Measurements from ENCODE around the gene CD38.

DNA sequence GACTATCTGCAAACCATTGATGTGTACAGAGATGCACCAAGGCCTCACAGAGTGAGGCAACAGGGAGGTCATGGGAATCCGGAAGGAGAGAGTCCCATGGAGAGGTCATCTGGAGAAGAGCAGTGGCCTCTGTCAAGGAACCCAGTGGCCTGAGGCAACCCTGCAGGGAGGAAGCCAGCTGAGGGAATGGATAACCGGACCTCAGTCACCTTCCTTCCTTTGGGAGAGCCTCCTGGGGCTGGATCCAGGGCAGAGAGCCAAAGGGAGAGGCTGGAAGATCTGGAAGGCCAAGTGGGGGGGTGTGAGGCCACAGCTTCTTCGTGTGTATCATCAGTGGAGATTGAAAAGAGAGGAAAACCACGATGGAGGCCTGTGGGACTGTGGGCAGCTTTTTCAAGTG lies 24.3 kb upstream of the CD38 start:
- TF ChIP-seq, protein P1, sequence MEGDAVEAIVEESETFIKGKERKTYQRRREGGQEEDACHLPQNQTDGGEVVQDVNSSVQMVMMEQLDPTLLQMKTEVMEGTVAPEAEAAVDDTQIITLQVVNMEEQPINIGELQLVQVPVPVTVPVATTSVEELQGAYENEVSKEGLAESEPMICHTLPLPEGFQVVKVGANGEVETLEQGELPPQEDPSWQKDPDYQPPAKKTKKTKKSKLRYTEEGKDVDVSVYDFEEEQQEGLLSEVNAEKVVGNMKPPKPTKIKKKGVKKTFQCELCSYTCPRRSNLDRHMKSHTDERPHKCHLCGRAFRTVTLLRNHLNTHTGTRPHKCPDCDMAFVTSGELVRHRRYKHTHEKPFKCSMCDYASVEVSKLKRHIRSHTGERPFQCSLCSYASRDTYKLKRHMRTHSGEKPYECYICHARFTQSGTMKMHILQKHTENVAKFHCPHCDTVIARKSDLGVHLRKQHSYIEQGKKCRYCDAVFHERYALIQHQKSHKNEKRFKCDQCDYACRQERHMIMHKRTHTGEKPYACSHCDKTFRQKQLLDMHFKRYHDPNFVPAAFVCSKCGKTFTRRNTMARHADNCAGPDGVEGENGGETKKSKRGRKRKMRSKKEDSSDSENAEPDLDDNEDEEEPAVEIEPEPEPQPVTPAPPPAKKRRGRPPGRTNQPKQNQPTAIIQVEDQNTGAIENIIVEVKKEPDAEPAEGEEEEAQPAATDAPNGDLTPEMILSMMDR (IDR thresholded peaks at IDR 0.05): no peak
- no peak for TF ChIP-seq EZH2phosphoT487 (IDR thresholded peaks at IDR 0.05)
- no peak for TF ChIP-seq EZH2 (IDR thresholded peaks at IDR 0.05)

Data from neural progenitor cell (in vitro differentiated cells).